EL (cell line): ENCODE results near the gene IDI2.

ENCODE experiments used
- DNase-seq: peaks from one replicate; pipeline ENCODE4 v3.0.0-alpha.2; 2016

Gene IDI2

DNA sequence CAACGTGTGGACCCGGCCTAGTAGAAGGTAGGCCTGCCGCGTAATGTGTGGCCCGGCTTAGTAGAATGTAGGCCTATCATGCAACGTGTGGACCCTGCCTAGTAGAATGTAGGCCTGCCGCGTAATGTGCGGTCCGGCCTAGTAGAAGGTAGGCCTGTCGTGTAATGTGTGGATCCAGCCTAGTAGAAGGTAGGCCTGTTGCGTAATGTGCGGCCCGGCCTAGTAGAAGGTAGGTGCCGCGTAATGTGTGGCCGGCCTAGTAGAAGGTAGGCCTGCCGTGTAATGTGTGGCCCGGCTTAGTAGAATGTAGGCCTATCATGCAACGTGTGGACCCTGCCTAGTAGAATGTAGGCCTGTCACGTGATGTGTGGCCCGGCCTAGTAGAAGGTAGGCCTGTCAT, 49.3 kb downstream of the IDI2 start:
- no peak for DNase-seq

DNA sequence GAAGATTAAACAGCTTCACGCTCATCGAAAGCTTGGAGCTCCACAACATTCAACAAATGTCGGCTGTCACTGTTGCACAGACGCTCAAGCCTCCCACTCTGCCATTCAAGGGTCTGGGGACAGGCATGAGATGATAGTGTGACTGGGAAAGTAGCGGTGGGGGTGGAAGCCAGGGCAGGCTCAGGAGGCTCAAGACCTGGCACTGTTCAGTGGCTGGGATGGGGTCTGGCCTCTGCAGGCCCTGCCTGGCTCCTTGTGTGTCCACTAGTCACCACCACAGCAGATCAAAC, 50.9 kb downstream of the IDI2 start:
- no peak for DNase-seq

DNA sequence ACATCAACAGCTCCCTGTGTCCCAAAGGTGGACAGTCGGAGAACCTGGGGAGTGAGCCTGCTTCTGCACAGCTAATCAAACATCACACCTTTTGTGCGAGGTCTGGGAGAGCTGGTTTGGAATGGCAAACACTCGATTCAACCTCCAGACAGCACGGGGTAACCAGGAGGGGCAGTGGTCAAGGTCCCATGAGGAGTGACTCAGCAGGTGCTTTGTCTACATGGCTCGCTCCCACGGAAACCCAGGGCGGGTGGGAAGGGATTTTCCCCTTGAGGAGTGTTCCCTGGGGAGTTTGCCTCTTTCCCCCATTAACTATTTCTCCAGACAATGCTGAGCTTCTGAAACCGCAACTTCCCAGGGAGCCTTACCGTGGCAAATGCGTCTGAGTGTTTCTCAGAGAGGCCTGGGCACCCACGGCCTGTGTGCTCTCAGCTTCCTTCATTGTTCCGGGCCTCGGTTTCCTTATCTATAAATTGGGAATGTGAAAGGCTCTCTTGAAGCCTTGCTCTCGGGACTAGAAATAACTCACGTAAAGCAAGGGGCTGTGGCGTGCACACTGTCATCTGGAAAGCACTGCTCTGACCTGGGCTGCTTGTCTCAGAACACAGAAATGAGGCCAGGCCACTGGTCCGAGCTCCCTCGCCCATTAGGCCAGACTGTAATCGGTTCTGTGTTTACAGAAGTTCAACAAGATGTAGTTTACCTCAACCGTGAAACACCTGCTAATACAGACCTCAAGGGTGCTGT, 51.4 kb downstream of the IDI2 start:
- DNase-seq, result no peak

DNA sequence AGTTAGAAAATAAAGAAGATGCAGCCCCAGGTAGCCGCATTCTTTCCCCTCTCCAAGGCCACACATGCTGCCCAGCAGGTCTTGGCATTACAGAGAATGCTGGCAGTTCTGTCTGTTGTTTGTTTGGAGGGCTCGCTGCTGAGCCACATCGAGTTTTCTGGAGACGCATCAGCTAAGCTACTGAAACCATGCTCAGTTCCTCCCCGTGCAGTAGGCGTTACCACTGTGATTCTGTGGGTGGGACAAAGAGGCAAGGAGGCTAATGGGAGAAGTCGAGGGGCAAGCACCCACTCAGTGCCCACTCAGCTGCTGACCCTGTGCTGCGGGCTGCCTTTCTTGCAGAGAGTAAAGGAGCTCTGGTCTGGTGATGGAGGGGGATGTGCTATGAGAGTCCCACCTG, 52.9 kb downstream of the IDI2 start:
- DNase-seq, result no peak

DNA sequence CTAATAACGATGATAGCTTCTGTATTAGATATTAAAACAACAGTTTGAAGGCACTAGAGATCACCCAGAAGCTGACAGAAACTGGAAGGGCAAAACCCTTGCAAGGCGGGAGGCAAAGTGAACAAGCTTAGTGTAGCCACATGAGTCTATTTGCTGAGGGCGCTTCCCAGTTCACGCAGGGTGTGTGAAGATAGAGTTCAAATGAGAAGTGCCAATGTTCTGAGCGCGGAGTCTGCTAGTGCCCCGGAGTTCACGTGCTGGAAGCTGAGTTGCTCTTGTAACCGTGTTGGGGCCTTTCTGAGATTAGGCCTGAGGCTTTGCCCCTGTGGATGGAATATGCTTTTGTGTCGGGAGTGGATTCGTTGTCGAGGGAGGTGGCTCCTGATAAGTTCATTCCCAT, 54.0 kb downstream of the IDI2 start:
- DNase-seq, result no peak

DNA sequence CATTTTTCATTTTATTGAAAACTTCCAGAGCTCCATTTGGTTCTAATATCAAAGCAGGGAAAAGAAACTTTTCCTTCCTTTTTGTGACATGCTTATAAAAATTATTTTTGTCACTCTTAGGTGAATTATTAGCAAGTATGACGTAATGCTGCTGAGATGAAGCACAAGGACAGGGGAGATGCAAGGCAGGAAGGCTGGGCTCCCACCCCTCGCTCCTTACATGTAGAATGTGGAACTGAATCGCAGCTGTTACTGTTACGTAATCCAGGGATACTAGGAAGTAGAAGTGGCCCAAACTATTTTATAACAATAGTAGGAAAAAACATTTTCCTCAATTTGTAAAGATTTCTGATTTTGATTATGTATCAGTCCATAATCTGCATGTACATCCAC, 54.5 kb downstream of the IDI2 start:
- no peak for DNase-seq

DNA sequence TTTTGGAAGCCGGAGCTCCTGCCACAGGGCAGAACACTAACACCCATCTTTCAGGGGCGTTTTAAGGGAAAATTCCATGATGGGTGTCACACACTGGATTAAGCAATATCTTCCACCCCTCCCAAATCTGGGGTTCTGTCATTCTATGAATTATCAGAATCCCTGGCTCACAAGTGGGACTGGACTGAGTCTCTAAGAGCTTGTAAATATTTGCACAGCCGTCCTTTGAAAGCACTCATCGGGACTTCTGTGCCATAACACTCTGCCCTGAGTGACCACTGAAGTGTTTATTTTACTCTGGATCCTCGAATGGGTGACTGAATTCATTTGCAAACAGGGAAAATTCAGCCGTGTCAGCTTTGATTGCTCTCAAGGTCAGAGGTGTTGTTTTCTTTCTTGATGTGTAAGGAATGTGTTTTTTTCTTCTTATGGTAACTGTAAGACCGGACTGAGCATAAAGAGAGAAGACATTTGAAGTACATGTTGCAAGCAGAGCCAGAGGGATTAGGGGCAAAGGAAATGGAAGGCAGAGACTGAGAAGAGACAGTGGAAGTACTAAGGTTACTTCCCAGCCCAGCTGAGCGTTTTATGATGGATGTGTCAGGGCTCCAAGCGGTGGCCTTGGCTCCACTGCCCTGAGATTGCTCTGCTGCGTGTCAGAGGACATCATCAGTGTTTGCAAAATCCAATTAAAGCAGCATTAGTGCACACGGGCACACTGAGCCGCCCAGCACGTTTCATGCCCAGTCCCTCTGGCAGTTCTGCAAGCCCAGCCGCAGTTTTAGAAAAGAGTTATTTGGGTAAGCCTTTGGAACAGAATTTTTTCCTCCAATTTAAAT, 55.1 kb downstream of the IDI2 start:
- peak; percentile 18 for DNase-seq

DNA sequence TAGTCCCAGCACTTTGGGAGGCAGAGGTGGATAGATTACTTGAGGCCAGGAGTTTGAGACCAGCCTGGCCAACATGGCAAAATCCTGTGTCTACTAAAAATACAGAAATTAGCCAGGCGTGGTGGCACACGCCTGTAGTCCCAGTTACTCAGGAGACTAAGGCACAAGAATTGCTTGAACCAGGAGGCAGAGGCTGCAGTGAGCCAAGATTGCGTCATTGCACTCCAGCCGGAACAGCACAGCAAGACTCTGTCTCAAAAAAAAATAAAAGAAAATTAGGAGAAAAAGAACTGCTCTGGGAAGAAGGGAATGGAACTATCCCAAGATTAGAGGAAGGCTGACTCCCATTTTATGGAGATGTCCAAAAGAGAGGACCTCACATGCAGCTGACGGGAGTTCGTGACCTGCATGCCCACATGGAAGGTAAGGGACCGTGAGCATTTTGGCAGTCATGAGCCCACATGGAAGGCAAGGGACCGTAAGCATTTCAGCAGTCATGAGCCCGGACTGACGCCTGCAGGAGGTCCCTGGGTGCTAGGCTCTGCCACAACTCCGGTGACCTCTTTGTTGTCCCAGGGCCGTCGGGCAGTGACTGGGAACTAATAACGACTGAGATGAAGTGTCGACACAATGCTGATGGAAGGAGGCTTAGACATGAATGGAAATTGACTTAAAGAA, 56.0 kb downstream of the IDI2 start:
- DNase-seq, result no peak
